HG02763 (cell line): Measurements from ENCODE around the gene TNFRSF14.
"Not testable (repeated sequence)": the region's sequence is repeated elsewhere in the genome, so short reads cannot be mapped to it uniquely, and the experiment has no call there.

Experiments
- ATAC-seq: cut with Tn5 transposase; IDR thresholded peaks from one replicate; pipeline ENCODE4 v1.9.1; 2021; ENCODE audit warnings: mild to moderate bottlenecking, moderate library complexity; ENCODE audit not compliant: unreplicated experiment

TNFRSF14 gene

DNA sequence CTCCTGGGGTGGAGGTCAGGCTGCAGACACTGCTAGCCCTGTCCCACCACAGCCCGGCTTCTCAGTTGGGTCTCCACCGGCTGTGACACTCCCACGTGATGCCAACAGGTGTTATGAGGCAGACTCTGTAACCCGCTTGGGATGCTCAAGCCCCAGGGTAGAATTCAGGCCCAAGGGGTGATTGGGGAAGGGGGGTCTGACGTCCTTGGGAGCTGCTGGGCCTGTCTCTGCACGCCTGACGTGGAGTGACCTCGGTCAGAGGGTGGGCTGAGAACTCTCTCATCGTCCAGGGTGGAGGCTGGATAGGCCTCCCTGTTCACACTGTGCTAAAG is 18.4 kb upstream of the TNFRSF14 start:
- no peak for ATAC-seq

DNA sequence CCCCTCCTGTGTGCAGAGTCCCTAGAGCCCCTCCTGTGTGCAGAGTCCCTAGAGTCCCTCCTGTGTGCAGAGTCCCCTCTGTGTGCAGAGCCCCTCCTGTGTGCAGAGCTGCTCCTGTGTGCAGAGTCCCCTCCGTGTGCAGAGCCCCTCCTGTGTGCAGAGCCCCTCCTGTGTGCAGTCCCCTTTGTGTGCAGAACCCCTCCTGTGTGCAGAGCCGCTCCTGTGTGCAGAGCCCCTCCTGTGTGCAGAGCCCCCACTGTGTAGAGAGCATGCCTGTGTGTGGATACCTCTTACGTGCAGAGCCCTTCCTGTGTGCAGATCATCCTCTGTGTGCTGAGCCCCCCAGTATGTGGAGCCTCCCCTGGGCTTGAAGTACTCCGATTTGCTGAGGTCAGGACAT is 17.8 kb upstream of the TNFRSF14 start:
- no peak for ATAC-seq

DNA sequence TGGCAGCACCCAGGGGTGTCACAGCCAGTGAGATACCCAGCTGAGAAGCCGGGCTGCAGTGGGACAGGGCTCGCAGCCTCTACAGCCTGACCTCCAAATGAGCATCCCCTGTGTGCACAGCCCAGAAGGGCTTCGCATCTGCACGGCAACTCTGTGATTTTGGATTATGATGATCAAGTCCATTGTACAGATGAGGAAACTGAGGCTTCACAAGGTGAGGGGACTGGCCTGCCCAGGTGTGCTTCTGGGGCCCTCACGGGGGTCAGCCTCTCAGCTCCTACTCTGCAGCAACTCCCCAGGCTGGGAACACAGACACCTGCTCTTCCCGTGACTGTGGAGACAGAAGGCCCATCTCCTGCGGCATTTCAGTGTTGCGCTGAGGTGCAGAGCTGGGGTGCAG is 17.3 kb upstream of the TNFRSF14 start:
- ATAC-seq, result no peak

DNA sequence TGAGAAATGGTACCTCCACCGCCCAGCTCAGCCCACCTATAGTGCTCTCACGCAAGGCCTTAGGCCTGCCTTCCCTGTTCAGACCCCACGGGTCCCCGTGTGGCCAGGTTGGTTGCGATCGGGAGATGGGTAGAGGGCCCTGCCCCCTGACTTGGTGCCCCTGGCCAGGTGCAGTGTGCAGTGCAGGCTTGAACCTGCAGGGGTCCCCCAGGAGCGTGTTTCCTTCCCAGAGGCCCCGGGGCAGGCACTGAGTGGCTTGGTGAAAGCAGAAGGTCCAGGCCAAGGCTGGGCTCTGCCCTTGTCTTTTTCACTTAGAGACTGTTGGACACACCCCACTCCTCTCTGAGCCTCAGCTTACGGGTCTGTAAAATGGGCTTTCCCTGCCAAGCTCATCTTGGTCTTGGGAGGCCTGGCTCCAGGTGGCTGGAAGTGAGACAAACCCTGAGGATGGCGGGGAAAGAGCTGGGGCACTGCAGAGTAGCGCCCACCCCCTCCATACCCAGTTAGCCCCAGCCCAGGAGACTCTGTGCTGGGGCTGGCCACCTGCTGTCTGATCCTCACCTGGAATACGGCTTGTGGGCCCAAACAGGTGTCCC is 16.8 kb upstream of the TNFRSF14 start:
- no peak for ATAC-seq

DNA sequence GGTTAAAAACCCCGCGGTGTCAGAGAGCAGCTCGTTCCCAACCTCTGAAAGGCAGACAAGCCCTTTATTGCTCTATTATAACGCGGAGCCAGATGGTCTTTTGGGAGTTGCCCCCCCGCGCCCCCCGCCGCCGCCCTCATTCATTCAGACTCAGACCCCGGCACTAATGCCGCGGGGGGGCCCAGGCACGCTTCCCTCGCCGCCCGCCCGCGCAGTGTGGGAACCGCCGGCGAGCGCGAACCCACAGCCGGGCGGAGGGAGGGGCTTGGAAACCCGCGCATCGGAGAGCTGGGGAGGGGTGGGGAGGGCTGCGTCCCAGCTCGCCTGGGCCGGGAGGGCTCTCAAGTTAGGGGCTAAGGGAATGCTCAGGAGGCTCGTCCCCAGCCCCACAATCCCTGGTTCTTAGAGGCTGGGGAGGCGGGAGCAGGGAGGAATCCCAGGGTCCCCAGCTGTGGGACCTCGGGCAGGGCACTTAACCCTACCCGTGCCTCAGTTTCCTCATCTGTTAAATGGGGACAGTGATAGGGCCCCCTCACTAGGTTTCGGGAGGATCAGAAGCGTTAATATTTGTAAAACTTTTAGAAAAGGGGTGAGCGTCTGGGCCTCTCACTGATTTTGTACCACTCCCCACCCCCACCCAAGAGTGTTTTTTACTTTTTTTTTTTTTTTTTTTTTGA is 15.2 kb upstream of the TNFRSF14 start:
- ATAC-seq, result no peak

DNA sequence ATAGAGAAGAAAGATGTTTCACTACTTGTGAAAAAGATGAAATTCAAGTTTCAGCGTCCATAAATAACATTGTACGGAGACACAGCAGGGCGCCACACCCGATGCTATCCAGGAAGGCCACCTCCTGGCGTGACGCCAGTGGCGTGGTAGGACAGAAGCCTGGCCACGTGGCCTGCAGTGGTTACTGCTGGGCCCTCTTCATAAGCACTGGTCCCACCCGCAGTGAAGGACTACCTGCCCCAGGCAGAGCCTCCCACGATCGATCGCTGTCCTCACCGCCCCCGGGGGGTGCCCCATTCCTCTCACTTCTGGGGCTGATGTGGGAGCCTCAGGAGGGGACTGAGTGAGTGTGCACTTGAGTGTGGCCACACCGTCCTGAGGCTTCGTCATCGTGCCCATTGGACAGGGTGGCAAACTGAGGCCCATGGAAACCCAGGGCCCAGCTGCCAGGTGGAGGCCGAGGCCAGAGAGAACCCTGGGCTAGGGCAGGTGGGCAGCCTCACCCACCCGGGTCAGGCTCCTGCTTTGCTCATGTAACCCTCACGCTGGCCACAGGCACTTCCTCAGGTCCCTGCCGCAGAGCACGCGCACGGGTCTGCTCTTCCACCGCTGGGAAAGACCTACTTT is 14.4 kb upstream of the TNFRSF14 start:
- ATAC-seq, result no peak

GRCh38 chr1:2542246-2542915 is 13.8 kb upstream of the TNFRSF14 start:
- ATAC-seq, result no peak

GRCh38 chr1:2543543-2544092 is 12.6 kb upstream of the TNFRSF14 start:
- ATAC-seq, result no peak

DNA sequence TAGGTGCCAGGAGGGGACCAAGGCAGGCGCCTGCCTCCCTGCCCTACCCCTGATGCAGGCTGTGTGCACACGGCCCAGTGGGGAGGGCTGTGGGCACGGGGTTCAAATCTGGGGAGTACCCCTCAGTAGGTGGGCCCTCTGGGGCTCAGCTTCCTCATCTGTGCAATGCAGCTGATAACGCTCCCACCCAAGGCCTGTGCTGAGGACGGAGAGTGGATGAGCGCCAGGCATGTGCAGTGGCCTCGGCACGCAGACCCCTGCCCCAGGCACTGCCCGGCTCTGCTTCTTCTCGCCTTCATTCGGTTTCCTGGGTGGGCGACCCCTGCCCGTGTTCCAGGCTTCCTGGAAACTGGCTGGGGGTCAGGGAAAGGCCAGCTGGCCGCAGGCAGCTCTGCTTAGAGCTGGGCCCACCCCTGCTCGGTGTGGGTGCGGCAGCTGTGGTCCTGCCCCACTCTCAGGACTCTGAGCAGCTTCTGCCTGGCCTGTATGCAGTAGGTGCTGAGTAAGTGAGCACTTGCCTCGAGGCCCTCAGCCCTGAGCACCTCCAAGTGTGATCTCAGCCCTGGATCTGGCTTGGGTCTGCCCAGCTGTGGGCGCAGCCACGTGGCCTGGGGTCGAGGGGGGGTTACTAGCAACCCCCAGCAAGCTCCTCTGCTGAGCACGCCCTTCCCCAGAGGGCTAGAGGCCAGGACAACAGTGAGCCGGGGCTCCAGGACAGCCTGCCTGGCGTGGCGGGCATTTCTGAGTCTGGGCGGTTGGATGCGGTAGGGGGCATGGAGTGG is 11.9 kb upstream of the TNFRSF14 start:
- ATAC-seq, result no peak

- no peak for ATAC-seq
Measured at GRCh38 chr1:2544875-2545640, 11.1 kb upstream of the TNFRSF14 start.

GRCh38 chr1:2545754-2546514 is 10.2 kb upstream of the TNFRSF14 start:
- ATAC-seq, result peak; percentile 35

DNA sequence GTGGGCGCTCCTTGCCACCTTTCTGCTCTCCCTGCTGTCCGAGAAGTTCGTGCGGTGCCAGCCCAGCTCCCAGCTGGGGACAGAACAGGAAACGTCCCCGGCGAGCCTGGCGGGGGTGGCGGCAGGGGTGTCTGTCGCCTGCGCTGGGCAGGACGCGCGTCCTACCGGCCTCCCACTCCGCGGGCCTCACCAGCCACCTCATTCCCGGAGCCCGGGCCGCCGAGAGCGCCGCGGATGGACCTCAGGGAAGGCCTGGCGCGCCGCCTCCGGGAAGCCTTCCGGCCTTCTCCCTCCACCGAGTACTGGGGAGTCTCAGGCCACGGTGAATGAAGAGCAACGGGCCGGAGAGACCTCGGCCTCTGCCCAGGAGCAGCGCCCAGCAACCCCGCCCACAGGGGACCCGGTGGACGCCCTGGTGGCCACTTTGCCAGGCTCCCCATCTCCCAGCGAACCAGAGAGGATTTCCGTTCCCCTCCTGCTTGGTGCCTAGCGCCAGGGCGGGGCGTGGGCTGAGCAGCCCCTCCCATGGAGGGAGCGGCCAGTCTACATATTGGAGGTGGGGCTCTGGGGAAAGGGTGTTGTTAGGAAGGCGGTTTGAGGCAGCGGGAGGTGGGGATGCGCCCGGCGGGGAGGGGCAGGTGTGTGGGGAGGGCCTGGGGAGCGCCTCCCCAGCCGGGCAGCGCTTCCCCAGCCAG is 9.5 kb upstream of the TNFRSF14 start:
- ATAC-seq, result peak; percentile 24

DNA sequence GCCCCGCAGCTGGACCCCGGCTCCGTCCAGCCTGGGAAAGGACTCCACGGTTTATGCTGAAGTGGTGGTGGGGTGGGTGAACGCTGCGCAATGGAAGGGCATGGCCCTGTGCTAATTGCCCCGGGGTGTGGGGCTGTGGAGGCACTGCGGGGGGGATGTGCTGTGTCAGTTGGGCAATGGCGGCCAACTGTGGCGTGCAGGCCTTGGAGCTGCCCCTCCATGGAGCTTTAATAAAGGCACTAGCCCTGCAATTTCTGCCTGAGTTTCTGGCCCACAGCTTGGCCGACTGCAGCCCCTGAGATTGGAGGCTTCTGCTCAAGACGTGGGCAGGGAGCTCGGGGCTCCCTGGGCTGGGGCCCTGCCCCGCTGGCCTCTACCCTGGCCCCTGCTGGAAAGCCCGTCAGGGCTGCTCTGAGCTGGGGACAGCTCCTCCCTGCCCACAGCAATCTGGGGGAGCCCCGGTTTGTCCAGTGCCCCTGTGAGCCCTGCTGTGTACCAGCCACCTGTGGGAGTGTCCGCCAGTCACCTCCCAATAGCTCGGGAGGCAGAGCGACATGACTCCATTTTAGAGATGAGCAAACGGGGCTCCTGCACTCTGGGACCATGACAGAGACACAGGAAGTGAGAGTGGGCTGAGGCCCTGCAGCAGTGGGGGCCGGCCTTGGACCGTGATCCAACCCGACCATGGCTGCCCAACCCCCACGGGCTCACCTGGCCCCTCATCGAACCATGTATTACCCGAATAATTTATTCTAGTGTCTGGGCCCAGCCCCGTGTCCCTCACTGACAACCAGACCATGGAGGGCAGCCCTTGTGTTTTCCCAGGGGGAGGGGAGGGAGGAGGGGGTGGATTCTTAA is 8.7 kb upstream of the TNFRSF14 start:
- no peak for ATAC-seq

DNA sequence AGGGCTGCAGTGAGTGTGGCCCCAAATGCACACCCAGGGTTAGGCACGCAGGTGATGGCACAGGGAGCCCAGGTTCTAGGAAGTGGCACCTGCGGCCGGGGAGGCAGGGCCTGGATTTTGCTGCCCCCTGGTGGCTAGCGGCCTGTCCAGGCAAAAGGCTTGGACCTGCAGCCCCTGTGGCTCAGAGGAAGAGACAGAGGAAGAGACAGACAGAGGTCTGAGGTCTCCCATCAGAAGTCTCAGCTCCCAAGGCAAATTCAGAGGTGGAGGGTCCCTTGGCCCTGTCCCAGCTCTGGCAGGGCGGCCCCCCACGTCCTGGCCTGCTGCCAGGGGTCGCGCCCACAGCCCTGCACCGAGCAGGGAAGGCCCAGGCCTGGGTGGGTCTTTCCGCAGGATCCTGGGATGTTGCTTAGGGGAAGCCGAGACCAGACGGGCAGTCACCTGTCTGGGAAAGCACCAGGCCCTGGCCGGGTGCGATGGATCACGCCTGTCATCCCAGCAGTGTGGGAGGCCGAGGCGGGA is 8.0 kb upstream of the TNFRSF14 start:
- no peak for ATAC-seq

DNA sequence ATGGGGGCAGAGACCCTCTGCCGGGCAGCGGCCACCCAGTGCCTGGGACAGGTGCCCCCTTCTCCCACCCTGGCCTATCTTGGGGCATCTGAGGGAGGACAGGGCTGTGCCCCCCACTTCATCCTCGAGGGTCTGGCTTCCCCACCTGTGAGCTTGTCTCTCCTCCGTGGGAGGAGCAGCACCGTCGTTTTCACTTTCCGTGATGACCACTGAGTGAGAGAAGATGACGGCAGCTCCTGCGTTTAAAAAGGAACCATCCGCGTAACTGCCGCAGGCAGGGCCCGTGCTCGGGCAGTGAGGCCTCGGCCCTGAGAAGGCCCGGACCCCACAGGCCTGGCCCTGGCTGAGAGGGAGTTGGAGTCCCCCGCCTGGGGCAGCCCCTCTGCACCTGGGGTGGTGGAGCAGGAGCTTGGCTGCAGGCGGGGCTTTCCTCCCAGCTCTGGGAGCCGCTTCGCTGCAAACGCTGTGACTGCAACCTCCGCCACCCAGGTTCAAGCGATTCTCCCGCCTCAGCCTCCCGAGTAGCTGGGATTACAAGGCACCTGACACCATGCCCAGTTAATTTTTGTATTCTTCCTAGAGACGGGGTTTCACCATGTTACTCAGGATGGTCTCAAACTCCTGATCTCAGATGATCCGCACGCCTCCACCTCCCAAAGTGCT is 6.7 kb upstream of the TNFRSF14 start:
- not testable (repeated sequence) for ATAC-seq

- ATAC-seq, result not testable (repeated sequence)
Measured at GRCh38 chr1:2550309-2550861, 5.8 kb upstream of the TNFRSF14 start.

DNA sequence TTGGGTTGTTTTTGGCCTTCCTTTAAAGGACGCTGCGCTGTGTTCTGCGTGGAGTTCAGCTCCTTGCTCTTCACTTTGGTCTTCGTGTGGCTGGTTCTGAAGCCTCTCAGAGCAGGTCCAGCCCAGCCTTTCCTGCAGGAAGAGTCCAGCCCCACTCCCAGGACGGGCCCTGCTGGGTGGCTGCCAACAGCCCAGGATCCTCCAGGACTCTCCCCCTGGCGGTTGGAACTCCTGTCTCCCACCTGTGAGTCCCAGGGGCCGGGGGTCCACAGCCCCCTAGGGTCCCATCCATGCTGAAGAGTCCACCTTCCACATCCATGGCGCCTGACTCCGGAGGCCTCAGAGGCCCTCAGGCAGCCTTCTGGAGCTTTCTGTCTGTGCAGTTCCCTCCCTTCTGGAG is 4.6 kb upstream of the TNFRSF14 start:
- not testable (repeated sequence) for ATAC-seq
